GM21723 (cell line): ENCODE data around the gene ZWILCH.
"Not testable (repeated sequence)": the region's sequence is repeated elsewhere in the genome, so short reads cannot be mapped to it uniquely, and the experiment has no call there.

ENCODE experiments used
- ATAC-seq: cut with Tn5 transposase; IDR thresholded peaks from one replicate; pipeline ENCODE4 v1.9.1; 2021; ENCODE audit warnings: mild to moderate bottlenecking, moderate library complexity; ENCODE audit not compliant: unreplicated experiment

Gene ZWILCH

DNA sequence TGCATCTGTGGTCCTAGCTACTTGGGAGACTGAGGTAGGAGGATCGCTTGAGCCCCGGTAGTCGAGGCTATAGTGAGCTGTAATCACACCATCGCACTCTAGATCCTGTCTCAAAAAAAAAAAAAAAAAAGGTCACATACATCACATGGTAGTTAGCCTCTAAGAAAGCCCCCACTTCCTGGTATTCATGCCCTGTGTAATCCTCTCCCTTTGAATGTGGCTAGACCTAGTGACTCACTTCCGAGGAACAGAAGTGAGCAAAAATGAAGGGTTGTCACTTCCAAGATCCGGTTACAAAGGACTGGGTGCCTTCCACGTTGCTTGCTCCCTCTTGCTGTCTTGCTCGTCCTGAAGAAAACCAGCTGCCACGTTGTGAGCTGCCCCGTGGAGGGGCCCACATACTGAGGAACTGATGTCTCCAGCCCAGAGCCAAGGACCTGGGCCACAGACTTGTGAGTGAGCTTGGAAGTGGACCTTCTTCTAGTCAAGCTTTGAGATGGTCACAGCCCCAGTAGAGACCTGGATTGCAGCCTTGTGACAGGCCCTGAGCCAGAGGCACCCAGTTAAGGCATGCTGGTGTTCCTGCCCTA lies 73.3 kb downstream of the ZWILCH start:
- ATAC-seq = no peak

- ATAC-seq = no peak
Observed at GRCh38 chr15:66580643-66581042, 75.5 kb downstream of the ZWILCH start.

DNA sequence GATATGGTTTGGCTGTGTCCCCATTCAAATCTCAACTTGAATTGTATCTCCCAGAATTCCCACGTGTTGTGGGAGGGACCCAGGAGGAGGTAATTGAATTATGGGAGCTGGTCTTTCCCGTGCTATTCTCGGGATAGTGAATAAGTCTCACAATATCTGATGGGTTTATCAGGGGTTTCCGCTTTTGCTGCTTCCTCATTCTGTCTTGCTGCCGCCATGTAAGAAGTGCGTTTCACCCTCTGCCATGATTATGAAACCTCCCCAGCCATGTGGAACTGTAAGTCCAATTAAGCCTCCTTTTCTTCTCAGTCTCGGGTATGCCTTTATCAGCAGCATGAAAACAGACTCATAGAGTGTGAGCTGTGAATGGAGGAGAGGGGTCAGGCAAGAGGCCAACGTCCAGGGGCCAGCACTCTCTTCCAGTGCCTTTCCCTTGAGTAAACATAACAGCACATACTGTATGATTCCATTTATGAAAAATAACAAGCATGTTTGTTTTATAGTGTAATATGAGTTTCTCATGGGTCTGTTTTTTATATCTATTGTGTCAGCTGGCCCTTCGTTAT lies 76.9 kb downstream of the ZWILCH start:
- no peak for ATAC-seq

DNA sequence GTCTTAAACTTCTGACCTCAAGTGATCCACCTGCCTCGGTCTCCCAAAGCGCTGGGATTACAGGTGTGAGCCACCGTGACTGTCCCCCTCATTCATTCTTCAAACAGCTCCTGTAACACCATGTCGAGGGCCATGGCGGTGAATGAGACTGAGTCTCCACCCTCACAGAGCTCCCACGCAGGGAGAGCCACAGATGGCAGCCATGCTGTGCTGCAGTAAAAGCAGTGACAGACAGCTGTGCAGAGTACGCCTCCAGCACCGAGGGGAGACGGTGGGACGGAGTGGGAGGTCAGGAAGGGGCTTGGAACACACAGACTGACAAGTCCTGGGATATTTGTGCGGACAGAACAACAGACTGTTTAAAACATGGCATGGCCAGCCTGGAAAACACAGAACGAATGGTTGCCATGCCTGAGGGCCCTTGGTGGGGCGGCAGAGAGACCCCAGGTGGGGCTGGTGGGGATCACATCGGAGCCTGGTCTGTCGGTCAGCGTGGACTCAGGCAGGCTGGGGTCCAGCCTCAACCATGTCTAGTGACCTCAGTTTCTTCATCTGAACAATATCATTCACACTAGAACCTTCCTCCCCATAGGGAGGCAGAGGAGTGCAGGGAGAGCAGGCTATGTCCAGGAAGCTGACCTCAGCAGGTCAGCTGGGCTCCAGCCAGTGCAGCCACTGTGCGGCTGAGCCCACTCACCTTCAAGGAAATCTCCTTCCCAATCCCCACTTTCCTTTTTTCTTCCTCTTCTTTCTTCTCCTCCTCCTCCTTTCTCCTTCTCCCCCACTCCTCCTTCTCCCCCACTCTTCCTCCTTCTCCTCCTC lies 81.2 kb downstream of the ZWILCH start:
- ATAC-seq = no peak

- no peak for ATAC-seq
Observed at GRCh38 chr15:66587020-66587419, 81.9 kb downstream of the ZWILCH start.

DNA sequence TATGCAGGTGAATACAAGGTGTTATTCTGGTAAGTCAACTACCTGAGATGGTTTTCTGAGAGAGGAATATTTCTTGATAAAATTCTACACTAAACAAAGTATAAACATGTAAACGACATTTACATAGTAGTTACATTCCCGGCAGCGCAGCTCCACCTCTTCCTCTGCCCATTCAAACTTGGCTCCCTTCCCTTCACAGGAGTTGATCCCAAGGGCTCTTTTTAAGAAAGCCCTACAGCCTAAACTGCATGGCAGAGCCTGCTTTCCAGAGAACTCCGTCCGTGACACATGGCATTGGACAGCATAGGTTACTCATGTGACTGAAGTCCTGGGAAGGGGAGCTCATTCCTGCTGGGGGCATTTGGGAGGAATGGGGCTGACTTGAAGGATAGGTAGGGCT lies 82.6 kb downstream of the ZWILCH start:
- ATAC-seq = no peak

DNA sequence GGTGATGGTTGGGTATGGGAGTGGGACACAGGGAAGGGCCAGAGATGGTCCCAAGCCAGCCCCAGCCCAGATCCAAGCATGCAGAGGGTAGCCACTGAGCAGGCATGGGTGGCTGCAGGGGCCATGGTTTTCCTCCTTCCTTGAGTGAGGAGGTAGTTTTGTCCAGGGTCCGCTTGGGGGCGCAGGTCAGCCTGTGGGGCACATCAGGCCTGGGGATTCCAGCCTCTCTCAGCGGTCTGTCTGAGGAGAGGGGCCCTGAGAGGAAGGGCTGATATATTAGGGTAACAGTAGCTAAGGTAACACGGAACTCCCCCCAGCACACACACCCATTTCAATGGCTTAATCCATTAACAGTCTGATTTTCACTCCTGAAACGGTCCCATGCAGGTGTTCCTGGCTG lies 83.4 kb downstream of the ZWILCH start:
- no peak for ATAC-seq

- ATAC-seq = no peak
Observed at GRCh38 chr15:66588971-66589370, 83.8 kb downstream of the ZWILCH start.

DNA sequence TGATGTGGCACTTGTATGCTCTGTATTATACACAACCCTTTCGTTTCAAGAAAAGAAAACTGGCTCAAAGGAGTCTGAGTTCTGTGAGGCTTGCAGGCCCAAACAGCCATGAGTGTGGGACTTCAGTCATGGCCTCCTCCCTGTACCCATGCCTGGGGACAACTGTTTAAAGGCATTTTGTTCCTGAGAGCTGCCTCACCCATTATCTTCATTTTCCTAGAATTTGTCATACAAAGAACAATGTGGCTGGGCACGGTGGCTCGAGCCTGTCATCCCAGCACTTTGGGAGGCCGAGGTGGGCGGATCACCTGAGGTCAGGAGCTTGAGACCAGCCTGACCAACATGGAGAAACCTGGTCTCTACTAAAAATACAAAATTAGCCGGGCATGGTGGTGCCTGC lies 84.3 kb downstream of the ZWILCH start:
- ATAC-seq = not testable (repeated sequence)

- ATAC-seq = no peak
Observed at GRCh38 chr15:66590435-66590834, 85.3 kb downstream of the ZWILCH start.

- no peak for ATAC-seq
Observed at GRCh38 chr15:66591322-66591862, 86.3 kb downstream of the ZWILCH start.

GRCh38 chr15:66592505-66593218 lies 87.5 kb downstream of the ZWILCH start:
- ATAC-seq = no peak

GRCh38 chr15:66593219-66593780 lies 88.2 kb downstream of the ZWILCH start:
- ATAC-seq = no peak

DNA sequence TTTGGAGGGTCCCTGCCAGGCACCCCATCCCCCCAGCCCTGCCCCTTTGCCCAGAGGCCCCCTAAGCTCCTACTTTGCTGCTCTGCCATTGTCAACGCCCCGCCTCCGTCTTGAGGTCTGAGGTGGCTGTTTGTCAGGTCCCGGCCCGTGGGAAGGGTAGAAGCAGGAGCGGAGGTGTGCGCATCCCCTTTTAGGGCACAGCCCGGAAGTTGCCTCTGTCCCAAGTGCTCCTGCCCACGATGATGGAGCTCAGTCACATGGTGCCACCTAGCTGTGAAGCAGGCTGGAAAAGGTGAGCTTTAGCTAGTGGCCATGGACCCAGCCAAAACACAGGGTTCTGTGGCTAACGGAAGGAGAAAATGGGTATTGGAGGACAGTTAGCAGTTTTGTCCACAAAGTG lies 89.2 kb downstream of the ZWILCH start:
- no peak for ATAC-seq

DNA sequence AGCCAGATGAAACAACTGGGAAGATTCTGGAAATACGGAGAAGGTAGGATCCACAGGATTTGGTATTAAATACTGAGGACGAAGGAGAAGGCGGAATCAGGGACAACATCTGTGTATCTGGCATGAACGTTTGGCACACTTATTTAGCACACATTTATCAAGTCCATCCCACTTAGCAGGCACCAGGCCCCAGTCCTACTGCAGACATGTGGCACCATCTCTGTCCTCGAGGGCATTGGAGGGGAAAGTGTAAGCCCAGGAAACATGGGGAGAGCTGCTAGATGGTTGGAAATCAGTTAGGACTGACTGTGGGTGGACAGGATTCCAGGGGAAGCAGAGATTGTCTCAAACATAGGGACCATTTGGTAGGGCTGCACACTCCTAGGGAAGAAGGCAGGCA lies 89.7 kb downstream of the ZWILCH start:
- ATAC-seq = no peak

GRCh38 chr15:66595332-66595731 lies 90.2 kb downstream of the ZWILCH start:
- no peak for ATAC-seq

GRCh38 chr15:66595931-66596545 lies 90.9 kb downstream of the ZWILCH start:
- no peak for ATAC-seq

- no peak for ATAC-seq
Observed at GRCh38 chr15:66598095-66598815, 93.1 kb downstream of the ZWILCH start.
